GM12878 (cell line): Measurements from ENCODE around the gene TOR2A. TPM values are rescaled to one million over a fixed set of nuclear protein-coding genes. Genes with fewer than 3 reads are reported as not detected.

ENCODE experiments used
- ATAC-seq: fragments of 200-7000 bp; cut with Tn5 transposase; 3 replicates; pipeline ENCODE4 v1.9.1; 2020; ENCODE audit warnings: mild to moderate bottlenecking, moderate library complexity
- BruUV-seq: library from RNA; stranded (reverse); fragments of 400-500 nt; replicated peaks from 2 replicates; lab custom pipeline; 2021; lab: Mats Ljungman, UMichigan
- CTCF ChIA-PET: fragments of 300-600 bp; sonication (Branson Sonifier 250); formaldehyde crosslinking; extraction: SDS; loops from one replicate; lab custom pipeline; 2021; ENCODE audit warnings: inconsistent platforms; lab: Yijun Ruan, JAX
- POLR2A ChIA-PET: fragments of 350-600 bp; formaldehyde crosslinking; extraction: SDS; loops from one replicate; lab custom pipeline; 2021; ENCODE audit warnings: inconsistent platforms; lab: Charles Lee
- RAD21 ChIA-PET: fragments of 300-600 bp; sonication (Branson Sonifier 250); formaldehyde crosslinking; loops from one replicate; lab custom pipeline; 2023; ENCODE audit warnings: antibody characterized with exemption; ENCODE audit not compliant: unreplicated experiment; lab: Charles Lee
- SMC1A ChIA-PET: fragments of 300-600 bp; sonication (Branson Sonifier 250); formaldehyde crosslinking; loops from one replicate; lab custom pipeline; 2023; ENCODE audit not compliant: unreplicated experiment, uncharacterized antibody; lab: Charles Lee
- DNase-seq: peaks from one replicate; pipeline ENCODE4 v3.0.0-alpha.2; 2011; ENCODE audit warnings: low read depth, low spot score
- FAIRE-seq: peaks from 3 replicates; lab custom pipeline; 2011; peaks lifted over from hg19 to GRCh38; lab: Jason Lieb, UNC
- H2AFZ ChIP-seq: 2 replicates; pipeline ENCODE4 v1.6.0; 2011; ENCODE audit warnings: low read depth, low read length, control low read depth; ENCODE audit not compliant: control insufficient read depth
- H3K27ac ChIP-seq: 2 replicates; pipeline ENCODE4 v1.5.1; 2011; ENCODE audit warnings: control low read depth; ENCODE audit not compliant: control insufficient read depth, insufficient read depth
- H3K27me3 ChIP-seq, 2 experiments: replicated peaks in 1 of 2; 2 replicates each; pipeline versions ENCODE4 v1.6.0 to v1.6.1; 2011; ENCODE audit warnings: low read length in 1 of 2; ENCODE audit not compliant: control insufficient read depth in 2 of 2, insufficient read depth in 2 of 2
- H3K36me3 ChIP-seq, 2 experiments: 2 replicates each; pipeline ENCODE4 v1.5.1; 2011; ENCODE audit warnings: low read length in 1 of 2; ENCODE audit not compliant: control insufficient read depth in 2 of 2, insufficient read depth in 2 of 2
- H3K4me1 ChIP-seq: 2 replicates; pipeline ENCODE4 v1.6.1; 2011; ENCODE audit warnings: mild to moderate bottlenecking, low read length, moderate library complexity, mixed read lengths; ENCODE audit not compliant: control insufficient read depth, insufficient read depth
- H3K4me2 ChIP-seq: 2 replicates; pipeline ENCODE4 v1.6.0; 2011; ENCODE audit warnings: control low read depth; ENCODE audit not compliant: control insufficient read depth, insufficient read depth
- H3K4me3 ChIP-seq: fragments of 200-600 bp; sonication (generic); 2 replicates; pipeline ENCODE4 v1.5.1; 2016
- H3K79me2 ChIP-seq: 2 replicates; pipeline ENCODE4 v1.6.0; 2011; ENCODE audit warnings: low read length; ENCODE audit not compliant: control insufficient read depth, insufficient read depth
- H3K9ac ChIP-seq: 2 replicates; pipeline ENCODE4 v1.8.0; 2011; ENCODE audit warnings: low read length, control low read depth, mixed read lengths; ENCODE audit not compliant: control insufficient read depth, insufficient read depth
- H3K9me3 ChIP-seq: replicated peaks from 3 replicates; pipeline ENCODE4 v1.5.1; 2011; ENCODE audit warnings: mild to moderate bottlenecking, low read length; ENCODE audit not compliant: control insufficient read depth, insufficient read depth
- H4K20me1 ChIP-seq: 2 replicates; pipeline ENCODE4 v1.6.0; 2011; ENCODE audit not compliant: control insufficient read depth, insufficient read depth
- HCFC1 ChIP-seq: fragments of 150-350 bp; IDR thresholded peaks from 2 replicates; pipeline ENCODE4 v1.6.1; 2014; ENCODE audit warnings: low read length
- HDAC2 ChIP-seq: fragments of 200-600 bp; sonication (generic); IDR thresholded peaks from 2 replicates; pipeline ENCODE4 v1.6.1; 2017
- LARP7 ChIP-seq: fragments of 450-650 bp; IDR thresholded peaks from 2 replicates; pipeline ENCODE4 v1.6.1; 2017; ENCODE audit warnings: mild to moderate bottlenecking
- MEF2A ChIP-seq: IDR thresholded peaks from 2 replicates; pipeline ENCODE4 v1.6.1; 2011; ENCODE audit warnings: low read depth, mild to moderate bottlenecking, low read length, moderate library complexity; ENCODE audit not compliant: insufficient read depth
- TARDBP ChIP-seq: IDR thresholded peaks from 2 replicates; pipeline ENCODE4 v1.6.1; 2016; ENCODE audit warnings: borderline replicate concordance
- ZNF24 ChIP-seq: fragments of 450-650 bp; IDR thresholded peaks from 2 replicates; pipeline ENCODE4 v1.6.1; 2017; ENCODE audit warnings: antibody characterized with exemption, mild to moderate bottlenecking
- WGBS: methylation state at CpG from one replicate; pipeline ENCODE4 v1.1.6; 2016; ENCODE audit warnings: low lambda C conversion rate; ENCODE audit not compliant: insufficient replicate concordance, insufficient coverage; ENCODE audit errors: missing lambda C conversion rate; 5-methylcytosine and 5-hydroxymethylcytosine counted together
- in situ Hi-C: fragments of 300-500 bp; cut with MboI; formaldehyde crosslinking; loops from 9 replicates; pipeline ENCODE4 v1.14.3; 2018; ENCODE audit warnings: mixed read lengths
- intact Hi-C: fragments of 100-400 bp; cut with micrococcal nuclease; formaldehyde crosslinking; loops from one replicate; pipeline ENCODE4 v1.14.2; 2022; ENCODE audit not compliant: unreplicated experiment
- polyA plus RNA-seq, 11 experiments: library from polyadenylated mRNA; depleted of rRNA in 4 of 11; unstranded in 6 of 11; stranded (reverse) in 5 of 11; fragments of >200 nt; fragmentation: Nextera tagmentation in 4 of 11; fragmentation: Illumina TruSeq in 1 of 11; extraction: Ambion mirVana in 4 of 11; extraction: Trizol in 1 of 11; gene quantifications; 1 replicate in 1 of 11; 2 replicates in 10 of 11; pipeline versions ENCODE4 v1.2.1 to v1.2.3, GENCODE V29; 2011 to 2016; ENCODE audit warnings: inconsistent platforms in 2 of 11, missing spikeins in 2 of 11, low read depth in 1 of 11
- total RNA-seq, 4 experiments: library from RNA; depleted of rRNA in 3 of 4; stranded (reverse); fragments of >200 nt in 3 of 4; fragmentation: Illumina TruSeq in 1 of 4; extraction: Trizol in 1 of 4; gene quantifications; 2 replicates each; pipeline versions ENCODE4 v1.2.1 to v1.2.3, GENCODE V29; 2013 to 2021
- TF ChIP-seq, protein P1 (sequence below): fragments of 450-650 bp; formaldehyde crosslinking; IDR thresholded peaks from 2 replicates; pipeline ENCODE4 v1.4.0; 2022; ENCODE audit warnings: mild to moderate bottlenecking, moderate library complexity

The TOR2A gene
- total and polyA plus RNA-seq, 10 of the 15 experiments (the other 5 are each of a cell fraction or from before 2014, with no cell fraction given): 0.52 to 23.7 (median 8.5) TPM

DNA sequence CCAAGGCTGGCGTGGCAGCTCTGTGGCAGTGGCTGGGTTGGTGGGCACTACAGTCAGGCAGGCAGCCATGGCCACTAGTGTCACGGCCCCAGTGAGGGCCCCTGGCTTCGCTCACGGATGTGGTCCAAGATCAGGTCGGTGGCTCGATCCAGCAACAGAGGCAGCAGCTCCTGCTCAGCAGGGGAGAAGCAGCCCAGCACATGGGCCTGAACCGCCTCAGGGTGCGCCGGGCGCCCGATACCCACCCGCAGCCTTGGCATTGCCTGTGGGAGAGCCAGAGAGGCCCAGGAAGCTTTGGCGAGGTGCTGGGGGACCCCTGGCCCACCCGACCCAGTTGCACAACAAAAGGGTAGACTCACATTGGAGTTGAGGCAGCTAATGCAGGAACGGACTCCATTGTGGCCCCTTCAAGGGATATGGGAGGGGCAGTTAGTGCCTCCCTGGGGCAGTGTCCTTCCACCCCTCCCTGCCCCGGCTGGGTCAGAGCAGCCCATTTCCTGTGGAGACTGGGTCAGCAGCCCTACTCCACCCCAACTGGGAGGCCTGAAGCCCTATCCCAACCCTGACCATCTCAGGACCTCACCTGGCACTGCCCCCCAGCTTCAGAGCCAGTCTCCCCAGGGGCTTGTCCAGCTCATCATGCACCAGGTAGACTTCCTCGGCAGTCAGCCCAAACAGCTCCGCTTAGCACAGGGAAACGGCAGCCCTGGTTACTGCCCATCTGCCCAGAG lies 20.9 kb downstream of the TOR2A start:
- Histone ChIP-seq H4K20me1 (no peaks in the 10 kb centered on the region), H3K4me2 (peak overlapping the region; percentile 74), H3K4me1 (peaks cover 6% of the 10 kb centered on the region; the same call in 1 of the 2 replicates), H3K9ac (no peak overlapping the region; the same call in 1 of the 2 replicates), H3K27ac (no peak overlapping the region), H3K79me2 (no peaks in the 10 kb centered on the region), H3K27me3 (no peaks in the 10 kb centered on the region), H3K9me3 (no peaks in the 10 kb centered on the region; the same call in 2 of the 3 replicates), H3K4me3 (peak overlapping the region; percentile 36; the same call in 1 of the 2 replicates), H2AFZ (no peak overlapping the region), H3K36me3 (no peaks in the 10 kb centered on the region; a peak in 1 of 4 replicates)
- DNase-seq (no peak), ATAC-seq (no peak), FAIRE-seq (no peak)
- ChIA-PET CTCF (interaction anchor here (3.3 kb wide), 1 partner anchor 21 kb away, joined by 21 read pairs; the partner anchor contains the start of gene TOR2A), RAD21 (no interaction called here), POLR2A (no interaction called here), SMC1A (interaction anchor here (1.4 kb wide), 1 partner anchor 8 kb away, joined by 3 read pairs; the partner anchor contains the start of gene CFAP157)
- intact Hi-C loops (no loop called here), in situ Hi-C loops (no loop called here)
- WGBS: 70% methylated on average over 18 of the region's 19 CpGs
- TF ChIP-seq HCFC1 (no peak), HDAC2 (no peak), TARDBP (no peak), MEF2A (no peak), LARP7 (no peak), ZNF24 (no peak)
- TF ChIP-seq, protein P1, sequence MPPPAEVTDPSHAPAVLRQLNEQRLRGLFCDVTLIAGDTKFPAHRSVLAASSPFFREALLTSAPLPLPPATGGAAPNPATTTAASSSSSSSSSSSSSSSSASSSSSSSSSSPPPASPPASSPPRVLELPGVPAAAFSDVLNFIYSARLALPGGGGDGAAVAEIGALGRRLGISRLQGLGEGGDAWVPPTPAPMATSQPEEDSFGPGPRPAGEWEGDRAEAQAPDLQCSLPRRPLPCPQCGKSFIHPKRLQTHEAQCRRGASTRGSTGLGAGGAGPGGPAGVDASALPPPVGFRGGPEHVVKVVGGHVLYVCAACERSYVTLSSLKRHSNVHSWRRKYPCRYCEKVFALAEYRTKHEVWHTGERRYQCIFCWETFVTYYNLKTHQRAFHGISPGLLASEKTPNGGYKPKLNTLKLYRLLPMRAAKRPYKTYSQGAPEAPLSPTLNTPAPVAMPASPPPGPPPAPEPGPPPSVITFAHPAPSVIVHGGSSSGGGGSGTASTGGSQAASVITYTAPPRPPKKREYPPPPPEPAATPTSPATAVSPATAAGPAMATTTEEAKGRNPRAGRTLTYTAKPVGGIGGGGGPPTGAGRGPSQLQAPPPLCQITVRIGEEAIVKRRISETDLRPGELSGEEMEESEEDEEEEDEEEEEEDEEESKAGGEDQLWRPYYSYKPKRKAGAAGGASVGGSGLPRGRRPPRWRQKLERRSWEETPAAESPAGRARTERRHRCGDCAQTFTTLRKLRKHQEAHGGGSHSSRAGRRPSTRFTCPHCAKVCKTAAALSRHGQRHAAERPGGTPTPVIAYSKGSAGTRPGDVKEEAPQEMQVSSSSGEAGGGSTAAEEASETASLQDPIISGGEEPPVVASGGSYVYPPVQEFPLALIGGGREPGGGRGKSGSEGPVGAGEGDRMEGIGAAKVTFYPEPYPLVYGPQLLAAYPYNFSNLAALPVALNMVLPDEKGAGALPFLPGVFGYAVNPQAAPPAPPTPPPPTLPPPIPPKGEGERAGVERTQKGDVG: no peak
- TSS peak; percentile 64 for BruUV-seq
